Measurements from ENCODE around the gene BRD4. TPM values are rescaled to one million over a fixed set of nuclear protein-coding genes. Genes with fewer than 3 reads are reported as not detected.

The BRD4 gene
- polyA plus RNA-seq, 3 donors, result 3.7 to 19.2 (median 4.2) TPM

GRCh38 chr19:15263361-15263985, 68.9 kb downstream of the BRD4 start:
- 95% methylated on average over 10 of the region's 13 CpGs for WGBS (ENCODE audit: insufficient coverage)
- Histone ChIP-seq H3K27me3 (ENCODE audit: control insufficient read depth in 2 of 2, insufficient read depth in 2 of 2, low read length in 2 of 2) (no peaks in the 10 kb centered on the region), H3K9me3 (replicated peaks in 1 of 2; ENCODE audit: control insufficient read depth in 1 of 2, insufficient read depth in 1 of 2, low read length in 2 of 2) (no peaks in the 10 kb centered on the region), H4K20me1 (ENCODE audit: insufficient read depth, low read length) (peaks cover 100% of the 10 kb centered on the region), H2AFZ (ENCODE audit: insufficient read depth, low read depth, low read length, poor library complexity, severe bottlenecking) (no peak overlapping the region), H3K4me3 (replicated peaks in 1 of 3; ENCODE audit: low read depth in 2 of 3, low read length in 3 of 3) (no peak overlapping the region), H3K9ac (ENCODE audit: insufficient read depth, low read length, poor library complexity, severe bottlenecking) (no peak overlapping the region), H3K36me3 (replicated peaks in 1 of 2; ENCODE audit: control insufficient read depth in 1 of 2, insufficient read depth in 2 of 2, low read length in 2 of 2) (peaks cover 95 to 100% of the 10 kb centered on the region in 2 donors), H3K4me1 (ENCODE audit: control insufficient read depth in 1 of 2, insufficient read depth in 2 of 2, low read length in 2 of 2) (no peaks in the 10 kb centered on the region), H3K4me2 (replicated peaks; ENCODE audit: extremely low read depth, low read length, poor library complexity, severe bottlenecking) (no peak overlapping the region), H3K79me2 (ENCODE audit: insufficient read depth, low read length) (peaks cover 69% of the 10 kb centered on the region), H3K27ac (ENCODE audit: low read depth in 1 of 2, low read length in 2 of 2) (peak overlapping the region in 1 of 2 donors; percentile 18)
- Mint-ChIP-seq H3K36me3 (peaks cover 88 to 95% of the 10 kb centered on the region in 2 donors), H3K4me1 (no peaks in the 10 kb centered on the region), H3K27ac (peak overlapping the region in 6 of 7 donors; percentile 19 to 62 (median 20)), H3K9me3 (no peaks in the 10 kb centered on the region), H3K27me3 (ENCODE audit: low read depth in 3 of 3) (no peaks in the 10 kb centered on the region), H3K4me3 (no peak overlapping the region)
- DNase-seq, result no peak
- TF ChIP-seq, protein P1, sequence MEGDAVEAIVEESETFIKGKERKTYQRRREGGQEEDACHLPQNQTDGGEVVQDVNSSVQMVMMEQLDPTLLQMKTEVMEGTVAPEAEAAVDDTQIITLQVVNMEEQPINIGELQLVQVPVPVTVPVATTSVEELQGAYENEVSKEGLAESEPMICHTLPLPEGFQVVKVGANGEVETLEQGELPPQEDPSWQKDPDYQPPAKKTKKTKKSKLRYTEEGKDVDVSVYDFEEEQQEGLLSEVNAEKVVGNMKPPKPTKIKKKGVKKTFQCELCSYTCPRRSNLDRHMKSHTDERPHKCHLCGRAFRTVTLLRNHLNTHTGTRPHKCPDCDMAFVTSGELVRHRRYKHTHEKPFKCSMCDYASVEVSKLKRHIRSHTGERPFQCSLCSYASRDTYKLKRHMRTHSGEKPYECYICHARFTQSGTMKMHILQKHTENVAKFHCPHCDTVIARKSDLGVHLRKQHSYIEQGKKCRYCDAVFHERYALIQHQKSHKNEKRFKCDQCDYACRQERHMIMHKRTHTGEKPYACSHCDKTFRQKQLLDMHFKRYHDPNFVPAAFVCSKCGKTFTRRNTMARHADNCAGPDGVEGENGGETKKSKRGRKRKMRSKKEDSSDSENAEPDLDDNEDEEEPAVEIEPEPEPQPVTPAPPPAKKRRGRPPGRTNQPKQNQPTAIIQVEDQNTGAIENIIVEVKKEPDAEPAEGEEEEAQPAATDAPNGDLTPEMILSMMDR (IDR thresholded peaks at IDR 0.05), result no peak
- intact Hi-C loops (cut with micrococcal nuclease), result loop anchor here (5.0 to 10.0 kb wide), 3 partner anchors 111 to 294 kb away; partner anchors contain the start of gene AKAP8 (in 2 of the 2)

GRCh38 chr19:15262011-15262410, 70.3 kb downstream of the BRD4 start:
- H3K4me2 ChIP-seq (replicated peaks; ENCODE audit: extremely low read depth, low read length, poor library complexity, severe bottlenecking), result no peak overlapping the region
- H3K27me3 ChIP-seq (ENCODE audit: control insufficient read depth in 2 of 2, insufficient read depth in 2 of 2, low read length in 2 of 2), result no peaks in the 10 kb centered on the region
- DNase-seq, result no peak
- no peaks in the 10 kb centered on the region for H3K4me1 ChIP-seq (ENCODE audit: control insufficient read depth in 1 of 2, insufficient read depth in 2 of 2, low read length in 2 of 2)
- no peak overlapping the region for H3K9ac ChIP-seq (ENCODE audit: insufficient read depth, low read length, poor library complexity, severe bottlenecking)
- H3K36me3 ChIP-seq (replicated peaks in 1 of 2; ENCODE audit: control insufficient read depth in 1 of 2, insufficient read depth in 2 of 2, low read length in 2 of 2), result peaks cover 94 to 100% of the 10 kb centered on the region in 2 donors
- Mint-ChIP-seq H3K27me3 (ENCODE audit: low read depth in 3 of 3) (no peaks in the 10 kb centered on the region), H3K36me3 (peaks cover 86 to 95% of the 10 kb centered on the region in 2 donors), H3K27ac (peak overlapping the region in 1 of 7 donors; percentile 1), H3K4me1 (no peaks in the 10 kb centered on the region), H3K9me3 (no peaks in the 10 kb centered on the region), H3K4me3 (no peak overlapping the region)
- TF ChIP-seq, protein P1 (IDR thresholded peaks at IDR 0.05), result no peak
- 100% methylated on average over 3 of the region's 4 CpGs for WGBS (ENCODE audit: insufficient coverage)
- intact Hi-C loops (cut with micrococcal nuclease), result loop anchor here (5.0 to 10.0 kb wide), 3 partner anchors 113 to 295 kb away; partner anchors contain the start of gene AKAP8 (in 2 of the 2)
- H3K79me2 ChIP-seq (ENCODE audit: insufficient read depth, low read length), result peaks cover 55% of the 10 kb centered on the region
- H3K27ac ChIP-seq (ENCODE audit: low read depth in 1 of 2, low read length in 2 of 2), result no peak overlapping the region
- H4K20me1 ChIP-seq (ENCODE audit: insufficient read depth, low read length), result peaks cover 100% of the 10 kb centered on the region
- no peak overlapping the region for H2AFZ ChIP-seq (ENCODE audit: insufficient read depth, low read depth, low read length, poor library complexity, severe bottlenecking)
- H3K4me3 ChIP-seq (replicated peaks in 1 of 3; ENCODE audit: low read depth in 2 of 3, low read length in 3 of 3), result no peak overlapping the region
- H3K9me3 ChIP-seq (replicated peaks in 1 of 2; ENCODE audit: control insufficient read depth in 1 of 2, insufficient read depth in 1 of 2, low read length in 2 of 2), result no peaks in the 10 kb centered on the region
